Measurements from ENCODE around the gene ELAVL4. TPM values are rescaled to one million over a fixed set of nuclear protein-coding genes. Genes with fewer than 3 reads are reported as not detected.

The ELAVL4 gene
- total RNA-seq, 1 experiment from 2014 or later = not detected

GRCh38 chr1:50106095-50106761, 2.5 kb upstream of the ELAVL4 start:
- H3K4me3 ChIP-seq = no peak overlapping the region
- no peaks in the 10 kb centered on the region for H3K4me1 ChIP-seq
- no peaks in the 10 kb centered on the region for H3K9me3 ChIP-seq (replicated peaks)
- no peak overlapping the region for H3K27ac ChIP-seq
- H3K27me3 ChIP-seq = peaks cover 33% of the 10 kb centered on the region
- H3K36me3 ChIP-seq = no peaks in the 10 kb centered on the region
- DNase-seq = no peak

GRCh38 chr1:50109116-50109515, 396 bp downstream of the ELAVL4 start:
- H3K36me3 ChIP-seq = no peaks in the 10 kb centered on the region
- no peaks in the 10 kb centered on the region for H3K4me1 ChIP-seq
- no peaks in the 10 kb centered on the region for H3K9me3 ChIP-seq (replicated peaks)
- H3K4me3 ChIP-seq = no peak overlapping the region
- DNase-seq = no peak
- H3K27ac ChIP-seq = no peak overlapping the region
- peaks cover 36% of the 10 kb centered on the region for H3K27me3 ChIP-seq

GRCh38 chr1:50109647-50110075, 941 bp downstream of the ELAVL4 start:
- H3K4me3 ChIP-seq = no peak overlapping the region
- H3K27ac ChIP-seq = no peak overlapping the region
- H3K9me3 ChIP-seq (replicated peaks) = no peaks in the 10 kb centered on the region
- no peaks in the 10 kb centered on the region for H3K4me1 ChIP-seq
- DNase-seq = no peak
- H3K27me3 ChIP-seq = peaks cover 34% of the 10 kb centered on the region
- no peaks in the 10 kb centered on the region for H3K36me3 ChIP-seq

GRCh38 chr1:50110151-50110550, 1.4 kb downstream of the ELAVL4 start:
- H3K36me3 ChIP-seq = no peaks in the 10 kb centered on the region
- no peaks in the 10 kb centered on the region for H3K4me1 ChIP-seq
- no peak overlapping the region for H3K4me3 ChIP-seq
- H3K27me3 ChIP-seq = peaks cover 35% of the 10 kb centered on the region
- no peak for DNase-seq
- no peaks in the 10 kb centered on the region for H3K9me3 ChIP-seq (replicated peaks)
- no peak overlapping the region for H3K27ac ChIP-seq

- Histone ChIP-seq H3K27ac (no peak overlapping the region), H3K4me3 (no peak overlapping the region), H3K9me3 (replicated peaks) (no peaks in the 10 kb centered on the region), H3K27me3 (peaks cover 35% of the 10 kb centered on the region), H3K36me3 (no peaks in the 10 kb centered on the region), H3K4me1 (no peaks in the 10 kb centered on the region)
- no peak for DNase-seq
Measured at GRCh38 chr1:50110656-50111055, 1.9 kb downstream of the ELAVL4 start.

GRCh38 chr1:50111503-50111902, 2.8 kb downstream of the ELAVL4 start:
- H3K36me3 ChIP-seq = no peaks in the 10 kb centered on the region
- no peaks in the 10 kb centered on the region for H3K4me1 ChIP-seq
- H3K4me3 ChIP-seq = no peak overlapping the region
- no peak for DNase-seq
- H3K27ac ChIP-seq = no peak overlapping the region
- peaks cover 35% of the 10 kb centered on the region for H3K27me3 ChIP-seq
- no peaks in the 10 kb centered on the region for H3K9me3 ChIP-seq (replicated peaks)

- H3K9me3 ChIP-seq (replicated peaks) = no peaks in the 10 kb centered on the region
- H3K27ac ChIP-seq = no peak overlapping the region
- DNase-seq = no peak
- no peak overlapping the region for H3K4me3 ChIP-seq
- H3K4me1 ChIP-seq = no peaks in the 10 kb centered on the region
- no peaks in the 10 kb centered on the region for H3K36me3 ChIP-seq
- peaks cover 31% of the 10 kb centered on the region for H3K27me3 ChIP-seq
Measured at GRCh38 chr1:50112193-50112592, 3.5 kb downstream of the ELAVL4 start.

- Histone ChIP-seq H3K27me3 (peaks cover 7% of the 10 kb centered on the region; the same call in 1 of the 2 replicates), H3K27ac (no peak overlapping the region)
- DNase-seq = no peak
Measured at GRCh38 chr1:50123071-50123470, 14.4 kb downstream of the ELAVL4 start.

GRCh38 chr1:50126927-50127715, 18.4 kb downstream of the ELAVL4 start:
- H3K27ac ChIP-seq = no peak overlapping the region
- no peaks in the 10 kb centered on the region for H3K4me1 ChIP-seq
- no peak for DNase-seq
- no peaks in the 10 kb centered on the region for H3K9me3 ChIP-seq (replicated peaks)
- H3K27me3 ChIP-seq = no peaks in the 10 kb centered on the region
- H3K4me3 ChIP-seq = no peak overlapping the region
- no peaks in the 10 kb centered on the region for H3K36me3 ChIP-seq

More at GRCh38 chr1:50123071-50123470, 14.4 kb downstream of the ELAVL4 start:
- no peaks in the 10 kb centered on the region for H3K4me1 ChIP-seq
- H3K9me3 ChIP-seq (replicated peaks) = no peaks in the 10 kb centered on the region
- H3K4me3 ChIP-seq = no peak overlapping the region
- H3K36me3 ChIP-seq = no peaks in the 10 kb centered on the region

GRCh38 chr1:50129201-50129600, 20.5 kb downstream of the ELAVL4 start:
- no peak overlapping the region for H3K27ac ChIP-seq
- H3K4me1 ChIP-seq = no peaks in the 10 kb centered on the region
- no peak overlapping the region for H3K4me3 ChIP-seq
- no peaks in the 10 kb centered on the region for H3K9me3 ChIP-seq (replicated peaks)
- no peaks in the 10 kb centered on the region for H3K36me3 ChIP-seq
- H3K27me3 ChIP-seq = no peaks in the 10 kb centered on the region
- DNase-seq = no peak

- Histone ChIP-seq H3K9me3 (replicated peaks) (no peaks in the 10 kb centered on the region), H3K4me3 (no peak overlapping the region), H3K27ac (no peak overlapping the region), H3K36me3 (no peaks in the 10 kb centered on the region), H3K4me1 (no peaks in the 10 kb centered on the region), H3K27me3 (peaks cover 10% of the 10 kb centered on the region)
- no peak for DNase-seq
Measured at GRCh38 chr1:50132347-50132894, 23.7 kb downstream of the ELAVL4 start.

- H3K27ac ChIP-seq = no peak overlapping the region
- H3K4me1 ChIP-seq = no peaks in the 10 kb centered on the region
- no peaks in the 10 kb centered on the region for H3K36me3 ChIP-seq
- H3K27me3 ChIP-seq = peaks cover 10% of the 10 kb centered on the region
- DNase-seq = no peak
- no peaks in the 10 kb centered on the region for H3K9me3 ChIP-seq (replicated peaks)
- H3K4me3 ChIP-seq = no peak overlapping the region
Measured at GRCh38 chr1:50135716-50136115, 27.0 kb downstream of the ELAVL4 start.

- no peaks in the 10 kb centered on the region for H3K4me1 ChIP-seq
- H3K27me3 ChIP-seq = peaks cover 7% of the 10 kb centered on the region
- no peak overlapping the region for H3K27ac ChIP-seq
- H3K36me3 ChIP-seq = no peaks in the 10 kb centered on the region
- no peaks in the 10 kb centered on the region for H3K9me3 ChIP-seq (replicated peaks)
- no peak overlapping the region for H3K4me3 ChIP-seq
- DNase-seq = no peak
Measured at GRCh38 chr1:50139339-50140181, 30.8 kb downstream of the ELAVL4 start.

GRCh38 chr1:50140182-50140447, 31.4 kb downstream of the ELAVL4 start:
- DNase-seq = no peak
- peaks cover 4% of the 10 kb centered on the region for H3K27me3 ChIP-seq
- H3K4me1 ChIP-seq = no peaks in the 10 kb centered on the region
- no peak overlapping the region for H3K27ac ChIP-seq
- H3K4me3 ChIP-seq = no peak overlapping the region
- H3K36me3 ChIP-seq = no peaks in the 10 kb centered on the region
- H3K9me3 ChIP-seq (replicated peaks) = no peaks in the 10 kb centered on the region

Measured in SJCRH30 (cell line).